Astrocyte of the cerebellum (primary cell): ENCODE data around the gene UBE2V1.
"Not testable (repeated sequence)": the region's sequence is repeated elsewhere in the genome, so short reads cannot be mapped to it uniquely, and the experiment has no call there.

Source experiments
- DNase-seq: peaks from one replicate; pipeline ENCODE4 v3.0.0-alpha.2; 2011; ENCODE audit warnings: low read depth
- H3K4me3 ChIP-seq: 2 replicates; pipeline ENCODE4 v1.5.1; 2011; ENCODE audit warnings: mild to moderate bottlenecking, low read depth, low read length, moderate library complexity
- in situ Hi-C: cut with HindIII; loops from 2 replicates; pipeline ENCODE4 v1.10.0; 2017; ENCODE audit warnings: low sequenced_read_pairs
- TF ChIP-seq, protein P1 (sequence below): IDR thresholded peaks from 2 replicates; pipeline ENCODE4 v1.5.1; 2012; ENCODE audit warnings: low read length, low read depth, moderate library complexity, mild to moderate bottlenecking; ENCODE audit errors: missing control alignments

Gene UBE2V1

GRCh38 chr20:50110141-50111047, 2.6 kb downstream of the UBE2V1 start:
- peak; percentile 35 for DNase-seq
- TF ChIP-seq, protein P1, sequence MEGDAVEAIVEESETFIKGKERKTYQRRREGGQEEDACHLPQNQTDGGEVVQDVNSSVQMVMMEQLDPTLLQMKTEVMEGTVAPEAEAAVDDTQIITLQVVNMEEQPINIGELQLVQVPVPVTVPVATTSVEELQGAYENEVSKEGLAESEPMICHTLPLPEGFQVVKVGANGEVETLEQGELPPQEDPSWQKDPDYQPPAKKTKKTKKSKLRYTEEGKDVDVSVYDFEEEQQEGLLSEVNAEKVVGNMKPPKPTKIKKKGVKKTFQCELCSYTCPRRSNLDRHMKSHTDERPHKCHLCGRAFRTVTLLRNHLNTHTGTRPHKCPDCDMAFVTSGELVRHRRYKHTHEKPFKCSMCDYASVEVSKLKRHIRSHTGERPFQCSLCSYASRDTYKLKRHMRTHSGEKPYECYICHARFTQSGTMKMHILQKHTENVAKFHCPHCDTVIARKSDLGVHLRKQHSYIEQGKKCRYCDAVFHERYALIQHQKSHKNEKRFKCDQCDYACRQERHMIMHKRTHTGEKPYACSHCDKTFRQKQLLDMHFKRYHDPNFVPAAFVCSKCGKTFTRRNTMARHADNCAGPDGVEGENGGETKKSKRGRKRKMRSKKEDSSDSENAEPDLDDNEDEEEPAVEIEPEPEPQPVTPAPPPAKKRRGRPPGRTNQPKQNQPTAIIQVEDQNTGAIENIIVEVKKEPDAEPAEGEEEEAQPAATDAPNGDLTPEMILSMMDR, result no peak
- in situ Hi-C loops, result no loop called here
- H3K4me3 ChIP-seq, result no peak overlapping the region

GRCh38 chr20:50108556-50109235, 4.3 kb downstream of the UBE2V1 start:
- in situ Hi-C loops, result no loop called here
- no peak overlapping the region for H3K4me3 ChIP-seq
- TF ChIP-seq, protein P1, result no peak
- no peak for DNase-seq

- TF ChIP-seq, protein P1, result no peak
- DNase-seq, result no peak
- in situ Hi-C loops, result no loop called here
- no peak overlapping the region for H3K4me3 ChIP-seq
Observed at GRCh38 chr20:50107796-50108331, 5.1 kb downstream of the UBE2V1 start.

- in situ Hi-C loops, result no loop called here
- TF ChIP-seq, protein P1, result no peak
- H3K4me3 ChIP-seq, result no peak overlapping the region
- DNase-seq, result no peak
Observed at GRCh38 chr20:50107086-50107660, 5.8 kb downstream of the UBE2V1 start.

GRCh38 chr20:50106669-50107068, 6.3 kb downstream of the UBE2V1 start:
- DNase-seq, in situ Hi-C loops, H3K4me3 ChIP-seq: not testable (repeated sequence)

GRCh38 chr20:50103464-50104107, 9.4 kb downstream of the UBE2V1 start:
- DNase-seq, result peak; percentile 68
- H3K4me3 ChIP-seq, in situ Hi-C loops: not testable (repeated sequence)

DNA sequence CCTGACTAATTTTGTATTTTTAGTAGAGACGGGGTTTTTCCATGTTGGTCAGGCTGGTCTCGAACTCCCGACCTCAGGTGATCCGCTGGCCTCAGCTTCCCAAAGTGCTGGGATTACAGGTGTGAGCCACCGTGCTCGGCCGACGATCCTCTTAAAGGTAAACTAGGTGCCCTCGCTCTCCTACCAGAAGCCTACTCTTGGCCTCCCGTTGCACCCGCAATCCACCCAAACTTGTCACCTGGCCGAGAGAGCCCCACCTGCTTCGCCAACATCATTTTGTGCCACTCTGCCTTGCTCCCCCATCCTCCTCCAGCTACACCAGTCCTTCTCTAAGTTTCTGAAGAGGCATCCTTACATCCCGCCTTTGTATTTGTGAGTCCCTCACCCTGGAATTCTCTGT, 10.4 kb downstream of the UBE2V1 start:
- H3K4me3 ChIP-seq, DNase-seq, in situ Hi-C loops: not testable (repeated sequence)
